Stimulated activated CD8-positive, alpha-beta memory T cell treated with anti-CD3 and anti-CD28 coated beads, Interleukin-4, amount 100 ng/mL, for 4 hours (primary cell): ENCODE measurements around the gene TACR2.

ENCODE experiments used
- DNase-seq, 2 donors: peaks; one replicate each; pipeline ENCODE4 v3.0.0-alpha.2; 2020; ENCODE audit warnings: low read depth in 2 of 2, low spot score in 1 of 2

The TACR2 gene

DNA sequence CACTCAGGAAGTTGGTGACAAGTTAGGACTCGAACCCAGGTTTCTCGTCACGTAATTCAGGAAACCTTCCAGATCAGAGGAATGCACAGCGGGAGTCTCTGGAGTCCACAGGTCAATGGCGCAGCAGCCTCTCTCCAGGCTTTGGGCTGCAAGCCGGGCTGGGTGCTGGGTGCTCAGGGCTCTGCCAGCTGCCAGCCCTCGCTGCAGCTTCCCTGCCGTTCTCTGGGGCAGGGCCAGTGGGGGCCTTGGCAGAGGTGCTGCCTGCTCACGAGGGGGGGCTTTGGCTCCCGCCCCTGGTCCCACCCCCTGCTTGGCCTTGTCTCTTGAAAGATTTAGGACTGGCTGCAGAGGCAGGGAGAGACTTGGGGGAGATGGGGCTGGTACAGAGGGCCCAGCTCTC is at the start of gene TACR2:
Gene TACR2 (minus strand): TSS at position 224 of the 400 bp plus-strand sequence. CDS start 595 bp downstream, outside the sequence.
- DNase-seq: no peak

DNA sequence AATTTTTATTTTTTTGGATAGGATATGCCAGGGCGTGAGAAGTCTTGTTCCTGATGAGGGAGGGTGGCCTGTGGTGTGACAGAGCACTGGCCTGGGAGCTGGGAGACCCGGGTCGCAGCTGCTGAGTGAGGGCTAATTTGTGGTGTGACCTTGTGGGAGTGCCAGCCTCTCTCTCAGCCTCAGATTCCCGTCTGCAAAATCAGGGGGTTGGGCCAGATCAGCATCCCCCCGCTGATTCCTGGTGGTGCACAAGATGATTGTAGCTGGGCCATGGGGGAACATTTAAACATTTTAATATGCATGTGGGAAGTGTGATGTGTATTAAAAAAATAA is 49.4 kb upstream of the TACR2 start:
- no peak for DNase-seq

DNA sequence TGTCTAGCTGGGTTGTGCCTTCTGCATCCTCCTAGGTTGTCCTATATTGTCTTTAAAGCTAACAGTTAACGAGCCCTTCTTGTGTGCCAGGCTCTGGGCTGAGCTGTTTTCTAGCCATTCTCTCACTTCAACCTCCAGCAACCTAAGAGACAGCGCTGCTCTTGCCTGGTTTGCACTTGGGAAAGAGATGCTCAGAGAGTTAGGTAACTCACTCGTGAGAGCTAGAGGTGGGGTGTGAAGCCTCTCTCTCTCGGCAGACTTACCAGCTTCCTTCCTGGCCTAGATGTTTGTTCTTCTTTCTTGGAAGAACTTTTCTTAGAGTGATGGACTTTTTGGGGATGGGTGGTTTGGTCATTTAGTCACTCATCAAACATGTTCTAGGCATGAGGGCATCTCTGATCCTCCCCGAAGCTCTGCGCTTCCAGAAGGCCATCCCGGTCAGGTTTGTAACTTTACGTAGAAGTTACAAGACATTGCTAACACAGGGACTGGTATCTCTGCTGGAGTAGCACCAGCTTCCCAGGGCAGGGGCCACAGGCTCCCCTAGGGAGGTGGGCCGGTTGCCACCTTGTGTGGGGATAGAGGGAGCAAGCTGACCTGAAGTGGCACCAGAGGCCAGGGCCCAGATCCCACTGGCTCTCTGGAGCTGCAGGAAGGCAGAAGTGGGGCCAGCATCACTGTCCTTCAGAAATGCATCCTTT is 48.9 kb upstream of the TACR2 start:
- DNase-seq: no peak

DNA sequence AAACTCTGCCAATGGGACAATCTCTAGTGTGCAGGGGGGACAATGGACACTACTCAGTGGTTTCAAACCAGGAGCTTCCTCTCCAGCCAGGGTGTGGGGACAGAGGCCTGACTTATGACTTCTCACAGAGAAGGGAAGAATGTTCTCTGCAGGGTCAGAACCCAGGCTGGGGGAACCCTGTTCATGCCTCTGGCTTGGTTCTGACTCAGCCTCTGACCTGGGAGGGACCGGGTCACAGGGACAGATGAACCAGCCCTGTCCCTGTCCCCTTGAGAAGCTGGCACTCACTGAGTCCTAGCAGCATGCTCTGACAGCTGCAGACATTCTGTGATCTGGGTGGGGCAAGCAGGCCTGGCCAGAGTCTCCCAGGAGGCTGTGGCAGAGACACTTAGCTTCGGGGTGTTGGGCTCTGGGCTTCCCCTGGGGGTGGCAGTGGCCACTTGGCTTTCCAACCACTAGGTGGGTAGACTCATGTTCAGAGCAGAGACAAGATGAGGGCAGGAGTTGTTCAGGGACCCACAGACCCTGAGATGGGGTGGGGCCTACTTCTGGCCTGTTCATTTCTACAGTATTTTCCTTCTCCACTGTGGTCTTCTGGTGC is 48.2 kb upstream of the TACR2 start:
- DNase-seq: no peak

DNA sequence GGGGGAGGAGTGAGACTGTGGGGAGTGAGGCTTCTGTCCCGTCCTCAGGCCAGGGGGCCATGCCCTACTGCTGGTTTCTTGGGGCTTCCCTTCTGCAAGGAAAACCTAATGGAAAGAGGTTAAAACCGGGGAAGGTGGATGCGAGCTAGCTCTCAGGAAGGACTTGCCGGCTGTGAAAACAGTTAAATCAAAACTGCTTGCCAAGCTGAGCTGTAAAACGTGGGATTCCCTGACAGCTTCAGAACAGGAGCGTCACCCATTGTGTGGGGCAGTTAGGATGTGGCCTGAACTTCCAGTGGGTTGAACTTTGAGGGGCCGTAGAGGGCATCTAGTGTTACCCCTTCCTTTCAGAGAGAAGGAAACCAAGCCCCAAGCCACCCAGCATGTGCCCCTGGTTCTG is 47.7 kb upstream of the TACR2 start:
- no peak for DNase-seq

DNA sequence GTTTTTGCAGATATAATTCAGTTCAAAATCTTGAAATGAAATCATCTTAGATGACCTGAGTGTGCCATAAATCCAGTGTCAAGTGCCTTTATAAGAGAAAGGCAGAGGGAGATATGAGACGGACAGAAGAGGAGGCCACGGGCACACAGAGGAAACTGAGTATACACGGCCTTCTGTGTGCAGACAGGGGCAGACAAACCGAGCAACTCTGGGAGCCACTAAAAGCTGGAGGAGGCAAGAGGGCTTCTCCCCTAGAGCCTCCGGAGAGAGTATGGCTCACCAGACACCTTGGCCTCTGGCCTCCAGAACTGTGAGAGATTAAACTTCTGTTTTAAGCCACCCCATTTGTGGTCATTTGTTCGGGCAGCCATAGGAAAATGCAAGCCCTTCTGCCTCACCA is 47.2 kb upstream of the TACR2 start:
- no peak for DNase-seq

DNA sequence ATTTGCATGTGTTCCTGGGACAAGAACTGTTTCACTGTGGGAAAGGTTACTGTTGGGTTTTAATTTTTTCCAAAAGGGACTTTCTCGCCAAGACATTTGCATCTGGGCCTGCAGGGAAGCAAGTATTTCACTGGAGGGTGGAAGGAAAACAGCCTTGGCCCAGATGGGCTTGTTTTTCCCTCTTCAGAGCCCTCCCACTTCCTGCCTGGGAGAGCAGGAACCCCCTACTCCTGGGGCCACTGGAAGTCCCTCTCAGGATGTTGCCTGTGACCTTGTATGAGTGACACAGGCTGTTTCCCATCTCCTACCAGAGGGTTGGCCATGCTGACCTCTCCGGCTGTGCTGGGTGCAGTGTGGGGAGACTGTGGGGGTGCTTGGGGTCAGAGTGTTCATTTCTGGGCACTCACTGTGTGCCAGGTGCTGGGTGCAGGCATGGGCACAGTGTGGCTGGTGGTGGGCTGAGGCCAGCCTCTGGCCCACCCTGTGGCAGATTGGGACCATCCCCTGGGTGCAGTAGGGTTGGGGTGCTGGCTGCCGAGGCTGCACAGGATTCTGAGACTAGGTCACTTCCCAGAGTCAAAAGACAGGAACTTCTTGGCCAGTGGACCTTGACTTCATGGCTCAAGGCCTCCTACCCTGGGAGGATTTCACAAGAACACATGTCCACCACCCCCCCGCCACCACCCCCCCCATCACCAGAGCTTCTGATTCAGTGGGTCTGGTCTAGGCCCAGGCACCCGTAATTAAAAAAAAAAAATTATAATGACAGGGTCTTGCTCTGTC is 44.7 kb upstream of the TACR2 start:
- DNase-seq: no peak

DNA sequence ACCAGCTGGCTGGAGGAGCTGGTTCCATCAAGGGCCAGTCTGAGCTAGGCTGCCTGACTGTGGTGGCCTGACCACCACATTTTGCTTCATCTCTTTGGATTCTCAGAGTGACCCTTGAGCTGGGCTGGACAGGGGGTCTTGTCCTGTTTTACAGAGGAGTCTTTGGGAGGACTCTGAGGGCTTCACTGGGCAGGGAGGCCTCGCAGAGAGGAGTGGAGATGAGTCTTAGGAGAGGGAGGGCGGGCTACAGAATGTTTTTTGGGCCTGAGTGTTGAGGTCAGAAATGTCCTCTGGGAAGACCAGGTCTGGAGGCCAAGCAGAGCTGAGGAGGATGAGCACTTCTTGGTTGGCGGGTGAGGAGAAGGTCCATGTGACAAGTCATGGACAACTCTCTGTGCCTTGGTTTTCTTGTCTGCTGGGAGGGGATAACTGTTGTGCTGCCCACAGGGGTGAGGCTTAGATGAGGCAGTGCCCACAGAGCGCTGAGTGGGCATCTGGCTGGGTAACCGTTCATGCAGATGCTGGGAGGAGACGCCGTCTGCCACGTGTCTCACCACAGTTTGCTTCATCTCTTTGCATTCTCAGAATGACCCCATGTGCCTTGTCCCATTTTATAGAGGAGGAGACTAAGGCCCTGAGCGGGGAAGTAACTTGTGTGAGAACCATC is 44.0 kb upstream of the TACR2 start:
- no peak for DNase-seq

DNA sequence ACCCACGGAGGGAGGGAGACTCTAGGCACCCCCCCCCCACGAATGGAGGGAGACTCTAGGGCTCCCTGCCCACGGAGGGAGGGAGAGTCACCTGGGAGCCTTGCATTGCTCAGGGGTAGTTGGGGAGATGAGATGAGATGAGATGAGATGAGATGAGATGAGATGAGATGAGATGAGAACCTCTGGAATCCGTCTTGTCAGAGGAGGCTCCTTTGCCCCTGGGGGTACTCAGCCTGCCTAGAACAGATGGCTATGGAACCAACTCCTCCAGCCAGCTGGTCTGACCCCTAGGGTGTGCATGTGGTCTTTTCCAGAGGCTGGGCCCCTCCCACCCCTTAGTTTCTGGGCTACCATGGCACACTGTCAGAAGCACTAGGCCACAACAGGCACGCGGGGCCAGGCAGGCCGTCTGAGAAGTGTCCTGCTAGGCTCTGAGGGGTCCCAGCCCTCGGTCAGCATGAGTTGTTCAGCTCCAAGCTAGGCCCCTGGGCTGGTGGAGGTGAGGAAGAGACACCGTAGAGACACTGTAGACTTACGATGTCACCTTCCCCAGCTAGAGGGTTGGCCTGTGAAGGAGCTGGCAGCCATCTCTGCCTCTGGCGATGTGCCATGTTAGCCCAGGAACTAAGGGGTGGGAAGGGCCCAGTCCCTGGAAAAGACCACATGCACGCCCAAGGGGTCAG is 43.3 kb upstream of the TACR2 start:
- DNase-seq: no peak

DNA sequence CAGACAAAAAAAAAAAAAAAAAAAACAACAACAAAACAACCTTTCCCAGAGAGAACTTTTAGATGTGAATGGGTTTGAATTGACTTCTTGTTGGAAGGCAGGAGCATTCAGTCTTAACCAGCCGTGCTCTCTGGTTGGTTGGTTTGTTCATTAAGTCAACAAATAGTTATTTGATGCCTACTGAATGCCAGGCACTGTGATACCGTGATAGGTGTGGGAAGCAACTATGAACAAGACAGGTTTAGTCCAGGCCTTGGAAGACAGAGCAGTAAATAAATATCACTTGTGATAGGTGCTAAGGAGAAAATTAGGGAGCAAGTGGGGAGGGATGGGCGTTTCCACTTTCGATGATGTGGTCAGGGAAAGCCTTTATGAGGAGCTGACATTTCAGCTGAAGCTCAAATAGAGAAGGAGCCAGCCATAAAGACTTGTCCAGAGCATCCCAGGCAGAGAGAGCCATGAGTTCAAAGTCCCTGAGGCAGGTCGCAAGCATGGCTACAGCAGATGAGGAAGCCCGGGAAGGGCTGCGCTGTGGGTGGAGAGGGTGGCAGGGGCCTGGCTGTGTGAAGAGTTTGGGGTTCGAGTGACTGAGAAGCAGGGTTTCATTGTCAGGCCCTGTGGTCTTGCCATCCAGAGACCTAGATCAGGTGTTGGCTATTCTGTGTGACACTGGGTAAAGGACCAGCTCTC is 42.5 kb upstream of the TACR2 start:
- no peak for DNase-seq

DNA sequence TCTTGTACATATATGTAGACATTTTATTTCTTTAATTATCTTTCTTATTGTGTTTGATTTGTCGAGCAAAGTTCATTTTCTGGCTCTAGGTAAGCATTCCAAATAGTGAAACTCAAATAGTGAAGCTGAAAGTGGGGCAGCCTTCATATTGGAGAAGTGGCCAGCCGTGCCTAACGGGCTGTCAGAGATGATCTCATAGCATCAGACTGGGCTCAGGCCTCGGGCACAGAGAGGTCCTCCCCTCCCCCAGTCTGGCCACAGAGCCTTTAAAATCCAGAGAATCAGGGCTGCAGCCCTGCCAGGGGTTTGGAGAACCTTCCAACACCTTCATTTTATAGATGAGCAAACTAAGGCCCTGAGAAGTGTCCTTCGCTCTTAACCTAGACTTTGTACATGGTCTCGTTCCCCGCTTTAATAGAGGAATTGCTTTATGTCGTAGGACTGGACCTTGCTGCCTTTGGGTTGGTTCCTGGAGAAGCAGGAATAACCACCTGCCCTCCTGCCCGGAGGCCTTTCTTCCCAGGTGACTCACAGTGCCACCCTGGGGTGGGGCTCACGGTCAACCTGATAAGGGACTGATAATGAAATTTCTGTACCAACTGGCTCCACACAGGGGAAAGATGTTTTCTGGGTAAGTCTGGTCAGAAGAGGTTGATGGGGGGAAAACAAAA is 41.8 kb upstream of the TACR2 start:
- DNase-seq: no peak

DNA sequence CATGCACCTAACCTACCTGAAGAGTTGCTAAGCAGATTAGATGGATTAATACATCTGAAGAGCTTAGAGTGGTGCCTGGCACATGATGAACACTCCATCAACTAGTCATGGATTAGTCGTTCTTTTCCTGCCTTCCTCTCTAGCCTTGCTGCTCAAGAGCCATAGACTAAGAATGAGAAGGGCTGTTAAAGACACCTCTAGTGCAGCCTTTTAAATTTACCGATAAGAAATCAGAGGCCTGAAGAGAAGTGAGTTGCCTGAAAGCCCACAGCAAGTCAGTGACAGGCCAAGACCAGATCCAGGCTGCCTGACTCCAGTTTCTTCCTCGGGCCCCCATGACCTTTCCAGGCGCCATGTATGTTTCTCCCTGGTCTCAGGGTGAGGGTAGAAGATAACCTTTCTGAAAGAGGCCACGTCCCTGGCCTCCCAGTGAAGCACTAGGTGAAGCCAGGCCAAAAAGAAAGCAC is 41.1 kb upstream of the TACR2 start:
- DNase-seq: no peak

DNA sequence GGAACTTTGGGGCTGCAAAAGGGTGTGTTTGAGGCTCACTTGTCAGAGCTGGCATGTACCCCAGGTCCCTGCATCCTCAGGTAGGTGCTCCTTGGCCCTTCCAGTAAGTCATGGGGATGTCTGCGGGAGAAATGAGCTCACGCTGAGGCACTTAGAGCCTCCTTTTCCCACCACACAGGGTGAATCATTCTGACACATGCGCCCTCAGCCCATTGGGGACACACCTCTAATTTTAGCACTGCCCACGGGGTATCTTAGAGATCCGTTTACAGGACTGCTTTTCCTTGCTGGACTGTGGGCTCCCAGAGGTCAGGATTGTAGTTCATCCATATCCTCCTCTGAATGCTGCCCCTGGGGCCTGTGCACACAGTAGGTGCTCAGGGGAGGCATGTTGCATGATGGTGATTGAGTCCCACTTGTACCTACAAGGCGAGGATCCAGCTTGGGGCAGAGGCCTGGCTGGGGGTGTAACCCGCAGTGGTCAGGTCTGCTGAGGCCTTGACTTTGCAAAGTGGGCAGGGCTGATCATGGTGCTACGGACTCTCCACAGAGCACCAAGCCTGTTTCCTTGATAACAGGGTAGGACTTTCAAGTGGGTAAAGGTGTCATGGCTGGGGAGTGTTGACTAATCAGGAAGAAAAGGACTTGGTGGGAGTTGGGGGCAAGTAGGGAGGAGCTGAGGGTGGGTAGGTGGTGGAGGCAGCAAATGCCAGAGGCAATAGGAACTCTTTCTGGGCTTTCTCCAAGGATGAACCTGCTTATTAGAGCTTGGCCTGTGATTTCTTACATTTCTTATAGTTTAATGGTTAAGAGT is 40.4 kb upstream of the TACR2 start:
- DNase-seq: no peak

DNA sequence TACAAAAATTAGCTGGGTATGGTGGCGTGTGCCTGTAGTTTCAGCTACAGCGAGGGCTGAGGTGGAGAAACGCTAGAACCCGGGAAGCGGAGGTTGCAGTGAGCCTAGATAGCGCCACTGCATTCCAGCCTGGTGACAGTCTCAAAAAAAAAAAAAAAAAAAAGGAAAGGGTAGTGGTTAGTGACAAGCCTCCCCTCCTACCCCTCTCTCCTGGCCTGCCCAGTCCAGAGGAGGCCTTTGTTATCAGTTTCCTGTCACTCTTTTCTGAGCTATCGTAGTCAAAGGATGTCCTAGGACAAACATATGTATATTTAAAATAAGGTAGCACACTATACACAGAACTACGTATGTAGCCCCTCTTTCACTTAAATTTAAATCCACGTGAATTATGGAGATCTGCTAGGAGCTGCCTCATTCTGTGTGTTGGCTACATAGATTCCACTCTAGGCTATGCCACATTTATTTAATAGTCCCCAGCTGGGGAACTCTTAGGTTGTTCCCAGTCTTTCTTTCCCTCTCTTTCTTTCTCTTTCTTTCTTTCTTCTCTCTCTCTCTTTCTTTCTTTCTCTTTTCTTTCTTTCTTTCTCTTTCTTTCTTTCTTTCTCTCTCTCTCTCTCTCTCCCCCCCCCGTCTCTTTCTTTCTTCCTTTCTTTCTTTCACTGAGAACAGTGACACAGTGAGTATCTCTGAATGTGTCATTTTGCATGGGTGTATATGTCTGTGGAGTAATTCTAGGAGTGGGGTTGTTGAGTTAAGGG is 38.5 kb upstream of the TACR2 start:
- DNase-seq: no peak

DNA sequence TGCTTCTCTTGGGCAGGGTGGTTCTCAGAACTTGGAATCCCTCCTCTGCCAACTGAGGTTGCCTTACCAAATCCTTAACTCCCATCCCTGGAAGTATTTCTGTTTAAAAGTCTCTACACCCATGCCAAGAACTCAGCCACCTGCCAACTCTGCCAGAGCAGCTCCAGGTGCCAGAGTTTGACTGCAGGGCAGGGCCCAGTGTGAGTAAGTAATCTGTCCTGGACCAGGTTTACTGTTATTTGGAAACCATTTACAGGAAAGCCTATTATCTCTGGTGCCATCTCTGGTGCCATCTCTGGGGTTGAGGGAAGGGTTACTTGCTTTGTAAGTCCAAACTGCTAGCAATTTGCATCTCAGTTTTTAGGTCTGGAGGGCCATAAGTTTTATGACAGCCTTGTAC is 37.1 kb upstream of the TACR2 start:
- DNase-seq: no peak

DNA sequence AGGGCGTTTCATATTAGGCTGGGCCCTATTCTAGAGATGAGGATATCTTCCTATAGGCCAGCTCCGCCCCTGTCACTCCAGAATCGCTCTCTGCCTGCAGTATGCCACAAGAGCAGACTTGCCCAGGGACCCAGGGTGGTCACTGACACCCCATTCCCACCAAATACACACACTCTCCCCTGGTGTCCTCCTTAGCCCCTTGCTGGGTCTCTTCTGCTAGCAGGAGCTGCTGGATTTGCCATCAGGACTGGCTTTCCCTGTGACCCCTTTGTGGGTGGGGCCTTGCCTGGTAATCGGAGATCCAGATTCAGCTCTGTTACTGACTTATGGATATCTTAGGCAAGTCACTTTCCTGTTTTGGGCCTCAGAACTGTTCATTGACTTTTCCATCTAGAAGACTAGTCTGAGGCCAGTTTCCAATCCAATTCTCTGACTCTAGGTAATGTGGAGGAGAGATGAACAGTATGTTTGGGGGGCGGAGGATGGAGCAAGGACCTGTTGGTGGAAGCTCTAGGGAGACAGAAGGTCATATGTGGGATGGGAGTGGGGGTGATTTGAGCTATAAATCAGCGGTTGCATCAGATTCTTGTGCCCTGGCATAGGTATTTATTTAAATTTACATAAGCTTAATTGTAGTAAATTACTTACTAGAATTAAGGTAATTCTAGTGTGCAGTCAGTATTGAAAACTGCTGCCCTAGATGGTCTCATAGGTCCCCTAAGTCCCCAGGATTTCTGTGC is 36.1 kb upstream of the TACR2 start:
- no peak for DNase-seq

DNA sequence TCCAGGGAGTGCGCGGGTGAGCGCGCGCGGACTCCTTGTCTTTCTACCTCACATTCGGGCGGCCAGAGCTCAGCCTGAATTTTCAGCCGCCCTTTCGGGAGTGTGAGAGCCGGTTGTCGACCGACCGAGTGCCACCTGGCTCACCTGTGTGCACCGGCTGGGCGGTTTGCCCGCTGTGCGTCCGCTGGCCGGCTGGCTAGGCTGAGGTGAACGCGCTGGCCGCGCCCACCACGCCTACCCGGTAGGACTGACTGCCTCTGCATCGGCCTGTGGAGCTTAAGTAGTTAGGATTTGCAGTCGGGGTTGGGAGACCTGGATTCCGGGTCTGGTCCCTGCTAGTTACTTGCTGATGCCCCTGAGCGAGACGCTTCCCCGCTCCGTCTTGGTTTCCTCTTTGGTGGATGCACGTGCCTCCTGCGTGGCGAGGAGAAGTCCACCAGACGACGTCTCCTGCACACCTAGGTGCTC is 35.1 kb upstream of the TACR2 start:
- DNase-seq: no peak
